Small intestine (tissue), 7 donors: ENCODE data around the gene MYO7A. TPM values are rescaled to one million over a fixed set of nuclear protein-coding genes. Genes with fewer than 3 reads are reported as not detected.

ENCODE experiments used
- DNase-seq, 2 donors: peaks; one replicate each; pipeline versions ENCODE4 v3.0.0 to v3.0.0-alpha.2; 2013
- FAIRE-seq: peaks from 2 replicates; lab custom pipeline; 2012; peaks lifted over from hg19 to GRCh38; lab: Jason Lieb, UNC
- H3K27ac ChIP-seq, 3 donors: one replicate each; pipeline ENCODE4 v1.5.1; 2013; ENCODE audit warnings: low read length in 2 of 3, mild to moderate bottlenecking in 2 of 3, control low read depth in 1 of 3, inconsistent platforms in 1 of 3, low read depth in 1 of 3, moderate library complexity in 1 of 3
- H3K27me3 ChIP-seq, 3 donors: one replicate each; pipeline ENCODE4 v1.6.1; 2013; ENCODE audit warnings: low read length in 3 of 3, inconsistent platforms in 1 of 3; ENCODE audit not compliant: control insufficient read depth in 3 of 3, insufficient read depth in 3 of 3
- H3K36me3 ChIP-seq, 3 donors: one replicate each; pipeline ENCODE4 v1.6.1; 2013; ENCODE audit warnings: low read length in 3 of 3, inconsistent platforms in 1 of 3, low read depth in 1 of 3, mild to moderate bottlenecking in 1 of 3, moderate library complexity in 1 of 3; ENCODE audit not compliant: control insufficient read depth in 3 of 3, insufficient read depth in 2 of 3
- H3K4me1 ChIP-seq, 3 donors: one replicate each; pipeline ENCODE4 v1.6.1; 2013; ENCODE audit warnings: low read length in 2 of 3, inconsistent platforms in 1 of 3, low read depth in 1 of 3, mild to moderate bottlenecking in 1 of 3, moderate library complexity in 1 of 3; ENCODE audit not compliant: control insufficient read depth in 3 of 3, insufficient read depth in 2 of 3
- H3K4me3 ChIP-seq, 3 donors: one replicate each; pipeline ENCODE4 v1.5.1; 2013; ENCODE audit warnings: low read length in 3 of 3, control low read depth in 1 of 3, inconsistent platforms in 1 of 3, low read depth in 1 of 3, mild to moderate bottlenecking in 1 of 3, moderate library complexity in 1 of 3
- H3K9me3 ChIP-seq, 2 donors: one replicate each; pipeline ENCODE4 v1.6.1; 2013; ENCODE audit warnings: low read depth in 1 of 2, low read length in 1 of 2; ENCODE audit not compliant: control insufficient read depth in 2 of 2, insufficient read depth in 1 of 2
- polyA plus RNA-seq, 4 donors: library from polyadenylated mRNA; stranded (reverse) in 3 of 4; unstranded in 1 of 4; fragments of 200-250 nt in 3 of 4; fragments of 120-200 nt in 1 of 4; gene quantifications; one replicate each; pipeline versions ENCODE4 v1.2.1 to v1.2.3, GENCODE V29; 2013
- donor health status: healthy with polysubstance abuse.
- donor health status: control.
- donor health status: control.
- donor health status: Bipolar disorder and iron deficiency.
- donor health status: healthy.

MYO7A gene
- polyA plus RNA-seq, 4 donors = 1.4 to 74.2 (median 2.2) TPM

- no peak overlapping the region for H3K27ac ChIP-seq
- peaks cover 0 to 11% of the 10 kb centered on the region in 2 donors for H3K9me3 ChIP-seq
- H3K27me3 ChIP-seq = no peaks in the 10 kb centered on the region
- DNase-seq (no peak), FAIRE-seq (peak; percentile 75)
- no peaks in the 10 kb centered on the region for H3K4me1 ChIP-seq
- H3K4me3 ChIP-seq = no peak overlapping the region
- no peaks in the 10 kb centered on the region for H3K36me3 ChIP-seq
These were observed 134.8 kb downstream of the MYO7A start for GRCh38 chr11:77262803-77263202.

Other genes starting within 250 kb of the MYO7A start
- 1 to 10 TPM; 1.6 to 7.0 (median 2.2) TPM for gene B3GNT6, start 93.8 kb upstream of the MYO7A start, polyA plus RNA-seq
- gene CAPN5, start 61.3 kb upstream of the MYO7A start, polyA plus RNA-seq = 10 to 100 TPM; 43.8 to 61.1 (median 54.7) TPM
- 1 to 10 TPM in 3 of 4 donors, not detected in 1; 1.5 to 2.7 (median 2.4) TPM for gene OMP, start 25.4 kb upstream of the MYO7A start, polyA plus RNA-seq
- 1 to 10 TPM in 2 of 4 donors, not detected in 2; 2.2 to 4.5 TPM for gene GDPD4, start 173.4 kb downstream of the MYO7A start, polyA plus RNA-seq